ENCODE data around the gene CFAP58. TPM values are rescaled to one million over a fixed set of nuclear protein-coding genes. Genes with fewer than 3 reads are reported as not detected.
A peak's percentile ranks its signal among the peaks of the same experiment; 100 is the strongest.

Gene CFAP58
- total RNA-seq, 1 donor from 2014 or later, result 0.67 TPM

- intact Hi-C loops (cut with DNase I), result no loop called here
Measured at GRCh38 chr10:104498347-104499081, 144.9 kb downstream of the CFAP58 start.

GRCh38 chr10:104501449-104501848, 147.8 kb downstream of the CFAP58 start:
- no peak for DNase-seq (ENCODE audit: low spot score)
- ATAC-seq, result no peak
- intact Hi-C loops (cut with DNase I), result no loop called here

More at GRCh38 chr10:104498347-104499081, 144.9 kb downstream of the CFAP58 start:
- ATAC-seq, result peak; percentile 65
- DNase-seq (ENCODE audit: low spot score), result no peak

- intact Hi-C loops (cut with DNase I), result no loop called here
- no peak for ATAC-seq
- no peak for DNase-seq (ENCODE audit: low spot score)
Measured at GRCh38 chr10:104501864-104502579, 148.4 kb downstream of the CFAP58 start.

- DNase-seq (ENCODE audit: low spot score), result no peak
- intact Hi-C loops (cut with DNase I), result no loop called here
- ATAC-seq, result no peak
Measured at GRCh38 chr10:104502907-104503306, 149.3 kb downstream of the CFAP58 start.

Other genes with a start within 250 kb of the CFAP58 start
- gene SFR1, start 231.7 kb upstream of the CFAP58 start, total RNA-seq, result 7.8 TPM
- gene CFAP43, start 121.5 kb upstream of the CFAP58 start, total RNA-seq, result 0.98 TPM
- gene GSTO1, start 98.9 kb upstream of the CFAP58 start, total RNA-seq, result 55.7 TPM
- gene GSTO2, start 84.6 kb upstream of the CFAP58 start, total RNA-seq, result 2.1 TPM
- 24.7 TPM for gene ITPRIP, start 15.4 kb upstream of the CFAP58 start, total RNA-seq